Inflammatory macrophage (primary cell): ENCODE results near the gene RNF44.
"Not testable (repeated sequence)": the region's sequence is repeated elsewhere in the genome, so short reads cannot be mapped to it uniquely, and the experiment has no call there.

Experiments used
- DNase-seq, 2 donors: peaks; one replicate each; pipeline ENCODE4 v3.0.0-alpha.2; 2020 to 2022

Gene RNF44

DNA sequence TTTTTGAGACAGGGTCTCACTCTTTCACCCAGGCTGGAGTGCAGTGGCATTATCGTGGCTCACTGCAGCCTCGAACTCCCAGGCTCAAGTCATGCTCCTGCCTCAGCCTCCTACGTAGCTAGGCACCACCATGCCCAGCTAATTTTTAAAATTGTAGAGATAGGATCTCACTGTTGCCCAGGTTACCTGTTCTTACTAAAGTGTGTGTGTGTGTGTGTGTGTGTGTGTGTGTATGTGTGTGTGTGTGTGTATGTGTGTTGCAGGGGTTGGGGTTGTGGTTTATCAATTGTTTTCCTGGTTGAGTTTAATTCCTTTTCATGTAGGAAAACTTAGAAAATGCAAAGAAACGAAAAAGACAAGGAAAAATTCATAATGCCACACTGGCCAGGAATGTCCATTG is 21.8 kb downstream of the RNF44 start:
- DNase-seq: no peak

DNA sequence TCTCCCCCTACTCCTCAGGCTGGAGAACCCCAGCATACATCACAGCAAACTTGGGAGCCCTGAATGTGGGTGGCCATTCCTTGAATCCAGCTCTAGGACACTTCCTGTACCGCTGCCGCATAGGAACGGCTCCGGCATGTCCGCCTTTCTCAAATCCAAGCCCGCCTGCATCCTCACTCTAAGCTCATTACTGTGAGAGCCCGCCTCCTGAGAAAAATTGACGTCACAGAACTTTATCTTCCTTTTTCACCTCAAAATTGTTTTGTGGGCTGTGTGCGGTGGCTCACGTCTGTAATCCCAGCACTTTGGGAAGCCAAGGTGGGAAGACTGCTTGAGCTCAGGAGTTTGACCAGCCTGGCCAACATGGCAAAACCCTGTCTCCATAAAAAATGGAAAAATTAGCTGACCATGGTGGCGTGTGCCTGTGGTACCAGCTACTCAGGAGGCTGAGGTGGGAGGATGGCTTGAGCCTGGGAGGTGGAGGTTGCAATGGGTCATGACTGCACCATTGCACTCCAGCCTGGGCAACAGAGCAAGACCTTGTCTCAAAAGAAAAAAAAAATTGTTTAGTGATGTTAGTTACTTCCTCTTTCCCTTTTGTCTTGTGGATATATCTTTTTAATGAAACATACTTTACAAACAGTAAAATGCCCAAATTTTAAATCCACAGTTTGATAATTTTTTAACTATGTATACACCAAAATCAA is 22.8 kb downstream of the RNF44 start:
- no peak for DNase-seq

DNA sequence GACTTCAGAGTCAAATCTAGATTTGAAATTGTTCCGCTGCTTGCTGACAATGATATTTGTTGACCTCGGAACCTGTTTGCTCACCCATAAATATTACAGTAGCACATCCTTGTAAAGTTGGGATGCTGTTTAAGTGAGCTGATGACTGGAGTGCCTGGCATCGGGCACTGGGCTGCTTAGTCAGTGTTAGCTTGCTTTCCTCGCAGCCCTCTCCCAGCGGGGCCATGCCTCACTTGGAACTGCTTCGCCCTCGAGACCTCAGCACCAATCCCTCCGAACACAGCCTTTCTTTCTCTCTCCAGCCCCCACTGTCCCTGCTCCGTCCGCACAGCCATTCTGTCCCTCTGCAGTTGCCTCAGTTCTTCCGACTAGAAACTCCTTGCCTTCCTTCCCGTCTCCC is 23.4 kb downstream of the RNF44 start:
- no peak for DNase-seq

DNA sequence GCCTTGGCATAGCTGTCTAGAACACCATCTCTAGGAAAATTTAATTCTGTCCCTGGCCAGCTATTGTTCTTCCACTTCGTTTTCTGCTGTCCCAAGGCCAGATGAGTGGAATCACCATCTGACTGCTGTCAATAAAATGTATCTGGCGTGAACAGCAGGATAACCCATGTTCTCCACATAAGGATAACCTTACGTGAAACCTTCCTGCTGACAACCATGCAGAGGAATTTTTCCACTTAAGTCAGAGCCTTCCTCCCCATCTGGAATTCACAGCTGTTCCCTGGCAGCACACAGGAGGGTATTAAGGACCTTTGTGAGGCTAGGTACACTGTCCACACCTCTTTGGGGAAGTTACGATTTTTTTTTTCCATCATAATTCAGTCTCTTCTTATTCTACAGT is 28.6 kb downstream of the RNF44 start:
- no peak for DNase-seq

DNA sequence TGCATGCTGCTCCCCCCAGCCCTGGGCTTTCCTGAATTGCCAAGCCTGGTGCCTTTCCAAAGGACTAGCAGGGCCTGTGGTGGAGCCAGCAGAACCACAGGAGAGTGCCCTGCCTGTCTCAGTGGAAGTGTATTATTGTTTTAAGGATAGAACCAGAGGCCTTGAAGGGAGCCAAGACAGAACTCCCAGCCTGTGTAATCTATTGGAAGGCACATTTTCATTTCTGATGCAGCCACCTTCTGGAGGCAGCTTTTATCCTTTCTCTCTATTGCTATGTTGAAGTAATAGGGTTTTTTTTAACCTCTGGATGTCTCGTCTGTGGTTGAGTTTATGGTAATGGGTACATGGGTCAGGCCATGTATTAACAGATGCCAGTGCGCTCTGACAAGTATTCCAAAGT is 29.3 kb downstream of the RNF44 start:
- no peak for DNase-seq

DNA sequence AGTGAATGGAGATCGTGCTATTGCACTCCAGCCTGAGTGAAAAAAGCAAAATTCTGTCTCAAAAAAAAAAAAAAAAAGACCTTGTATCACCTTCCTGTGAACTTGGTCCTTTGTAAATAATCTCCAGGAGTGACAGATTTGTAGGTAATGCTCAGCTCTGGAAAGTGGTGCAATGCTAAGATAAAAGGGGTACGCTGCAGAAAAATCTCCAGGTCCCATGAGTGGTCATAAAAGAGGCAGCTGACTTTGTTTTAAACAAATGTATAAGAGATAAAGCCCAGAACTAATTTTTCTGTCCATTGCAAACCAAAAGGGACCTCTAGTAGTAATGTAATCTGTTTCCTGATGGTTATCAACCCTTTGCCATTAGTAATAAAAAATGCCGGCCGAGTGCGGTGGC is 33.7 kb downstream of the RNF44 start:
- no peak for DNase-seq

DNA sequence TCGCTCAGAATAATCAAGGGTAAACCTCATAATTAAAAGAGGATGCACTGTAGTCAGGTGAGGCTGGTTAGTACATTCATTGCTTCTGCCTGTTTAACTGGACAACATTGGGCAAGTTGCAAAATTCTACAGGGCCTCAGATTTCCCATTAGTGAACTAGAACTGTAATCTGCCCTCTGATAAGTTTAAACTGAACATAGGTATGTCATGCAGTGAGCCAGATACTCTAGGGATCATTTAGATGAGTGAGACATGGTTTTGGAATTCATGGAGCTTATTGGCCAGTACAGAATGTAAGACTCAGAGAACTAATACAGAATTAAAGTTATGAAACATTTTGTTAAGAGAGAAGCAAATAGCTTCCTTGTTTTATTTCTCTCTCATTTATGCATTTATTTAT is 35.9 kb downstream of the RNF44 start:
- DNase-seq: no peak

DNA sequence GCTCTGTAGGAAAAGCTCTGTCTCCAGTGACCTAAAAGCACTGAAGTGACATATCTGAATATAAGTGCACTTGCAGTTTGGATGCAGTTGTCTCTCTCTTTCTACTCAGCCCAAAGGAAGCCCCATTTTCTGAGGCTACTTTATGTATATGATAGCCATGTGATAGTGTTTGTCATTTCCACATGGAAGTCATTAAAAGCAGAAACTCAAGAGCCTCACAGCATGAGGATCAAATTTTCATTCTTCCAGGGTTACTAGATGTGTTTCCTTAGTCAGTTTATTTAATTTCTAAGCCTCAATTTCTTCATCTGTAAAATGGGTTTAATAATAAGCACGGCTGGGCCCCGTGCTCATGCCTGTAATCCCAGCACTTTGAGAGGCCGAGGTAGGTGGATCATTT is 36.7 kb downstream of the RNF44 start:
- DNase-seq: no peak

DNA sequence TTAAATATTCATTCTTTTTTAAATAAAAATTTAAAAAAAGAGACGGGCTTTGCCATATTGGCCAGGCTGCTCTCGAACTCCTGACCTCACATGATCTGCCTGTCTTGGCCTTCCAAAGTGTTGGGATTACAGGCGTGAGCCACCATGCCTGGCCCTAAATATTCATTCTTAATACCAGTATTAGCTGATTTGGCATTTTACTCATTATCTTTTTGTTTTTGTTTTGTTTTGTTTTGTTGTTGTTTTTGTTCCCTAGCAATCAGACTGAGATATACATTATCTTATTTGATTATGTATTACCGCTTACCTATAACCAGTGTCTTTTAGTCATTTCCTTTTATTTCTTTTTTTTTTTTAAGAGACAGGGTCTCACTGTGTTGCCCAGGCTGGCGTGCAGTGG is 37.9 kb downstream of the RNF44 start:
- no peak for DNase-seq

DNA sequence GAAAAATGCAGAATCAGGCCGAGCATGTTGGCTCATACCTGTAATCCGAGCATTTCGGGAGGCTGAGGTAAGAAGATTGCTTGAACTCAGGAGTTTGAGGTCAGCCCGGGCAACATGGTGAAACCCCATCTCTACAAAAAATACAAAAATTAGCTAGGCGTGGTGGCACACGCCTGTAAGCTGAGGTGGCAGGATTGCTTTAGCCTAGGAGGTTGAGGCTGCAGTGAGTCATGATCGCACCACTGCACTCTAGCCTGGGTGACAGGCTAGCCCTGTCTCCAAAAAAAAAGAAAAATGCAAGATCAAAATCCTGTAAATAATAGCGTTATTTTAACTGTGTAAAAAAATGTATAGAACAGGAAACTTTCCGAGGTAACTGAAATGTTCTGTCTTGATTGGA is 39.4 kb downstream of the RNF44 start:
- no peak for DNase-seq

DNA sequence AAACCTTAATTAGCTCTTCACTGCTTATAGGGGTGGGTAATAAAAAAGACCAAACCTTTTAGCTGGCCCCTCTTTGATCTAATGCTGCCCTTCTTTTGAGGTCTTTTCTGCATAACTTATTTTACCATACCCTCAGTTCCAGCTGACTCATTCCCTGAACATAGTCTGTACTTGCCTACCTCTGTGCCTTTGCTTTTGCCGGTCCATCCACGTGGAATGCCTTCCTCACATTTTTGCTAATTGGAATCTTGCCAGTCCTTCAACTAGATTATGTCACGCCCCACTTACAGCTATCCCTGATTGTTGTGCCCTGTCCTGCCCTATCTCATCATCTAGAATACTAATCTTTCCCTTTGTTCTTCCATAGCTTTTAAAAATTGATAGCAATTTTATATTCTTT is 44.8 kb downstream of the RNF44 start:
- DNase-seq: no peak

DNA sequence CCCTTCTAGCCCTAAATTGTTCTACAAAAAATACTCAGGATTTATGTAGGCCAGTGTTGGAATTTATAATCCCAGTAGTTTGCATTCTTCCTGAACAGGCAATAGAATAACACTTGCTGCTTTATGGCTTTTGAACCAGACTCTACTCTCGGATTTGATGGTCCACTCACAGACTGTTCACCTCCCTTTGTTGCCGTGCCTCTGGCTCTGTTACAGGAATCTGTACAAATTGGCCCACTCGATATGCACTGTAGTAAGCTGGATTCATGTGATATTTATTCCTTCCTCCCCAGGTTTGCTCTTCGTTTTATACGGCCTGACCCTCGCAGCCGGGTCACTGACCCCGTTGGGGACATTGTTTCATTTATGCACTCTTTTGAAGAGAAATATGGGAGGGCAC is 45.3 kb downstream of the RNF44 start:
- no peak for DNase-seq

DNA sequence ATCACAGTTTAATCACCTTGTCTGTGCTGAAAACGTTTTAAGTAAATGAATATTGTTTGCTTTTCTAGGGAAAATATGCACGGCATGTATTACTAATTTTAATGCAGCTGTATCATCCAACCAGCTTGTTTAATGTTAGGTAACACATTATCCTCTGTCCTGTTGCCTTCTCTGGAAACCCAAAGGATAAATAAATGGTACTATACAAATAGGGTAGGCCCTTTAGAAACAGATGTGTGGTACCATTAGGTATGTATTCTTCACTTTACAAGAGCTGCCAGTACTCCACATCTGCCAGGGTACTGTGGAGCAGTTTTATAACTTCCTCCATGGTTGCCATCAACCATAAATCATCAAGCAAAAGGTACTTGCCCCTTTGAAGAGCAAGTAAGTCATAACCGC is 46.1 kb downstream of the RNF44 start:
- DNase-seq: no peak

DNA sequence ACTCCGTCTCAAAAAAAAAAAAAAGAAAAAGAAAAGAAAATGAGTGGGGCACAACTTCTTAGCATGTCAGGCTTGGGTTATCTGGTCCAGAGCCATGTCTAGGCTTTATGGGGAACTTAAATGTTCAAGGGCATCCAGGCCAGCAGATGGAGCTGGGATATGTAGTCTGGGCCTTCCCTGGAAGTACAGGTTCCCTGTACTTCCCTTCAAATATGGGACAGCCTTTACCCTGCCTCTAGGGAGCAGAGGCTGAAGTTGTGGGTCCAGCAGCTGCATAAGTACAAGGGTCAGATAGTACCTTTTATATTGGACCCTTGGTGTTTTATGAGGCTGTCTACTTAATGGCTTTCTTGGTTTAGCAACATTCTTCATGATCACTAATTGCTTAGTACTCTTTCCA is 46.9 kb downstream of the RNF44 start:
- DNase-seq: no peak

DNA sequence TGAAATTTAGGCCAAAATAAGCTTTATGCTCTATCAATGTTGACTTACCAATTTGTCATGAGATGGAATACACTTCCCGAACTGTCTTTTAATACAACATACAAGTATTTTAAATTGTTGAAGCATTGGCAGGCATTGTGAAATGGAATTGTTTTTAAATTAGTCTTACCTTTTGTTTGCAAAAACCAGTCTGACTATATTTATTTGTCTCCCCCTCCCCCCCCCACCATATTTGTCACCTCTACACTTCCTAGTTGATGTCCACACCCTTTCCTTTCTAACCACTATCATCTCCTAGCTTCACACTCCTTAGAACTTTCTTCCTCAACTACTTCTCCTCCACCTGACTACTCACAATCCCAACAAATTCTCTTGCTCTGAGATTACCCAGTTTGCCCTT is 48.1 kb downstream of the RNF44 start:
- DNase-seq: no peak

DNA sequence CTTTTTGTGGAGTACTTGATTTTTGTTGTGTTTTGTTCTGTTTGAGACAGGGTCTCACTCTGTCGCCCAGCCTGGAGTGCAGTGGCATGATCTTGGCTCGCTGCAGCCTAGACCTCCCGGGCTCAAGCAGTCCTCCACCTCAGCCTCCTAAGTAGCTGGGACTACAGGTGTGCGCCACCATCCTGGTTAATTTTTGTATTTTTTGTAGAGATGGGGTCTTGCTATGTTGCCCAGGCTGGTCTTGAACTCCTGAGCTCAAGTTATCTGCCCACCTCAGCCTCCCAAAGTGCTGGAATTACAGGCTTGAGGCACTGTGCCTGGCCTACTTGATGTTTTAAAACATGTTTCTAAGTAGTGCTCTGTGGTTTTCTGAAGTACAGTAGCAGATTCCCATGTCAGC is 50.0 kb downstream of the RNF44 start:
- not testable (repeated sequence) for DNase-seq

DNA sequence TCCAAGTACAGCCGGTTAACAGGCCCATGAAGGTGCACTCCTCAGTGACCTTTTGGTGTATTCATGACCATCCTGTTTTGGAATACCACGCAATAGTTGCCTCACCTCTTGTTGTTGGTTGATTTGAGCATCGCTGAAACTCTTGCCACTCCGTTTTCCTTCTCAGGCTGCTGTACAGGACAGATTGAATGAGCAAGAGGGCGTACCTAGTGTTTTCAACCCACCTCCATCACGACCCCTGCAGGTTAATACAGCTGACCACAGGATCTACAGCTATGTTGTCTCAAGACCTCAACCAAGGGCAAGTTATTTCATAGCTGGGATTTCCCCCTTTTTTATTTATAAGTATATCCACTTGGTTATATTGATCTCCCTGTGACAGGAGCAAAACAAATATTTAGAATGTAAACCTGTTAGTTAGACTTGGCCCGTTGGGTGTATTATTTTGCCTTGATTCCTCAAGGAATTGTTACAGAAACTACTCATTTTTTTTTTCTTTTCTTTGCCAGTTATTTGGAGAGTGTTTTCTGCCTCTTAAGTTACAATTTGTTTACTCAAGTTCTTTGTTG is 50.9 kb downstream of the RNF44 start:
- no peak for DNase-seq

DNA sequence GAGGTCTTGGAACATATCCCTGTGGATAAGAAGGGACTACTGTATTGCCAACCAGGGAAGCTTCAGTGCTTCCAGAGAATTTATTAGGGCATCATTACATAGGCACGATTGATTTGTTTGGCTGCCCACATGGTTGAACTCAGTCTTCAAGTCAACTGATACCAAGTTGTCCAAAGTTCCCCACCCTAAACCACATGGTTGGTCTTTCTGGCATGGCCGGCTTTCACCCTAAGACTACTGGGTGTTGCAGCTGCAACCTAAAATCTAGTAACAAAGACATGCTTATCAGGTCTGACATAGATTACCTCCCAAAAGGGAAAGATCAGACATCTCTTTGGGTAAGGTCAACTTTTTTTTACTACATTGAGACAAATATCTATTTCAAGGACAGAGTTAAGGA is 52.0 kb downstream of the RNF44 start:
- DNase-seq: no peak

DNA sequence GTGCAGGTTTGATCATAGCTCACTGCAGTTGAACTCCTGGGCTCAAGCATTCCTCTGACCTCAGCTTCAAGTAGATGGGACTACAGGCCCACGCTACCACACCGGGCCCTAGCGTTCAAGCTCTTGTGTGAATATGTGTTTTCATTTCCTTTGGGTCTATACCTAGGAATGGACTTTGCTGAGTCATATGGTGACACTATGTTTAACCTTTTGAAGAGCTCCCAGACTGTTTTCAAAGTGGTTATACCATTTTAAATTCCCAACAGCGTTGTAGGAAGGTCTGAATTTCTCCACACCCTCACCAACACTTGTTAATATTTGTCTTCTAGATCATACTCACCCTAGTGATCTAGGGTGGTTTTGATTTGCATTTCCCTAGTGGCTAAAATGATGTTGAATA is 55.5 kb downstream of the RNF44 start:
- DNase-seq: no peak
